Measurements from ENCODE around the gene KIDINS220. TPM values are rescaled to one million over a fixed set of nuclear protein-coding genes. Genes with fewer than 3 reads are reported as not detected.

Gene KIDINS220
- total RNA-seq, 2 donors from 2014 or later = 36.1 to 49.9 TPM

DNA sequence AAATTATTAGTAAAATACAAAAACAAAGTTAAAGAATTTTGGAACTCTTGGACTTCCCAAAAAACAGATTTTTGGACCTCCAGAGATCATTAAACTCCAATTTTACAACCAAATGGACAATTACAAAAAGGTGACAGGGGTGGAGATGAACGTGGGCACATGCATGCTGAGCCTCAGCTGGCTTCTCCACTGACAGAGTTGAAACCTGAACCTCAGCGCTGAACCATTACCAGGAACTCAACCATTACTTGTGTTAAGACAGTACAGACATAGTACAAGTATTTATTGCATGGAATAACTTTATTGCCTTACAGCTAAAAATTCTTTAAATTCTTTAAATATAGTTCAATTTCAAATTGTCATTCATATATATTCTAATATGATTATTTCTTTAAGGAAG is 33.0 kb upstream of the KIDINS220 start:
- no peak overlapping the region for H3K4me3 ChIP-seq
- no peak for DNase-seq (ENCODE audit: low spot score)
- H3K9me3 ChIP-seq = no peaks in the 10 kb centered on the region
- H3K4me1 ChIP-seq = no peaks in the 10 kb centered on the region
- no peak overlapping the region for H3K27ac ChIP-seq
- no peaks in the 10 kb centered on the region for H3K36me3 ChIP-seq
- TF ChIP-seq, protein P1, sequence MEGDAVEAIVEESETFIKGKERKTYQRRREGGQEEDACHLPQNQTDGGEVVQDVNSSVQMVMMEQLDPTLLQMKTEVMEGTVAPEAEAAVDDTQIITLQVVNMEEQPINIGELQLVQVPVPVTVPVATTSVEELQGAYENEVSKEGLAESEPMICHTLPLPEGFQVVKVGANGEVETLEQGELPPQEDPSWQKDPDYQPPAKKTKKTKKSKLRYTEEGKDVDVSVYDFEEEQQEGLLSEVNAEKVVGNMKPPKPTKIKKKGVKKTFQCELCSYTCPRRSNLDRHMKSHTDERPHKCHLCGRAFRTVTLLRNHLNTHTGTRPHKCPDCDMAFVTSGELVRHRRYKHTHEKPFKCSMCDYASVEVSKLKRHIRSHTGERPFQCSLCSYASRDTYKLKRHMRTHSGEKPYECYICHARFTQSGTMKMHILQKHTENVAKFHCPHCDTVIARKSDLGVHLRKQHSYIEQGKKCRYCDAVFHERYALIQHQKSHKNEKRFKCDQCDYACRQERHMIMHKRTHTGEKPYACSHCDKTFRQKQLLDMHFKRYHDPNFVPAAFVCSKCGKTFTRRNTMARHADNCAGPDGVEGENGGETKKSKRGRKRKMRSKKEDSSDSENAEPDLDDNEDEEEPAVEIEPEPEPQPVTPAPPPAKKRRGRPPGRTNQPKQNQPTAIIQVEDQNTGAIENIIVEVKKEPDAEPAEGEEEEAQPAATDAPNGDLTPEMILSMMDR (IDR thresholded peaks at IDR 0.05) = no peak
- no peaks in the 10 kb centered on the region for H3K27me3 ChIP-seq

- no peaks in the 10 kb centered on the region for H3K36me3 ChIP-seq
- H3K4me3 ChIP-seq = no peak overlapping the region
- H3K27me3 ChIP-seq = no peaks in the 10 kb centered on the region
- TF ChIP-seq, protein P1 (IDR thresholded peaks at IDR 0.05) = no peak
- H3K27ac ChIP-seq = no peak overlapping the region
- DNase-seq (ENCODE audit: low spot score) = no peak
- H3K4me1 ChIP-seq = no peaks in the 10 kb centered on the region
- no peaks in the 10 kb centered on the region for H3K9me3 ChIP-seq
Observed at GRCh38 chr2:8867363-8867762, 29.9 kb upstream of the KIDINS220 start.

DNA sequence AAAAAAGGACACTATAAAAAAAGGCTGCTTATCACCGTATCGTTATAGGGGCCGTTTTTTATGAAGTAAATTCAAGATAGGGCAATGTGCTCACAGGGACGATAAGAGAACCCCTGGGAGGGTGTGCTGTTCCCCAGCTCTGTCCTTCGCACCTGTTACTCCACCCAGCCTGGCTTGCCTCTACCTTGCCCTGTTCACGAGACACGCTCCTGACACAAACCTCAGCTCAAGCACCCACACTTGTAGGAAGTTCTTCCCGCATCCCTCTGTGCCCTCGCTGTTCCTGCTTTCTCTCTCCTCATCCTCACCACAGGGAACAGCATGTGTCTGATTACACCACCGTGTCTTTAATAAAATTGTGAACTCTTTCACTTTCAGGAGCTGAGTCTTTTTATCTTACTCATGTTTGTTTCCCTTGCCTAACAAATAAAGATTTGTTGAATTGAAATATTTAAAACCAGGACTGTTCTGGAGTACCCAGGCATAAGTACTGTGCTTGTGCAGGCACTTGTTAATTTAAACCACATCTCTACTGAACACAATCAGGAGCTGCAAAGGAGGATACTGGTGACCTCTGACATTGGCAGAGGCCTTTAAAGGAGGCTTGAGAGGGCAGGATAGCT is 26.0 kb upstream of the KIDINS220 start:
- no peaks in the 10 kb centered on the region for H3K9me3 ChIP-seq

DNA sequence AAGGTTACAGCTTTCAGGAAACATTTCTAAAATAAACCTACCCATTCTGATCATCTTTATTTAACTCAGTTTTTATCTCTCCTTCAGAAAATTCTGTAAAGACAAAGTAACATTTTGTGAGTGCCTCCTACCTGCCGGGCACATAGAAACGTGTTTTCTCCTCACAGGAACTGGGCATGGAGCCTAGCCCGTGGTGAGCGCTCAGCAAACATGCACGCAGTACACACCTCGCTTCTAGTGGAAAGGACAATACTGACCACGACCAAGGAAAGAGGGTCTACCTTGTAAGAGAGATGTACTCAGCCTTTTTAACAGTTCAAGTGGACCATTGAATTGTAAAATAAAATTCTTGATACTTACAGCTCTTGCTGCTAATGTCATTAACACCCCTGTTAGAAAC is 24.8 kb upstream of the KIDINS220 start:
- Histone ChIP-seq H3K27ac (no peak overlapping the region), H3K36me3 (no peaks in the 10 kb centered on the region), H3K27me3 (no peaks in the 10 kb centered on the region), H3K4me3 (no peak overlapping the region), H3K4me1 (no peaks in the 10 kb centered on the region), H3K9me3 (no peaks in the 10 kb centered on the region)
- no peak for DNase-seq (ENCODE audit: low spot score)
- TF ChIP-seq, protein P1 (IDR thresholded peaks at IDR 0.05) = no peak

More for the DNA sequence above, 26.0 kb upstream of the KIDINS220 start:
- Histone ChIP-seq H3K4me3 (no peak overlapping the region), H3K36me3 (no peaks in the 10 kb centered on the region), H3K27ac (no peak overlapping the region), H3K27me3 (no peaks in the 10 kb centered on the region), H3K4me1 (no peaks in the 10 kb centered on the region)
- no peak for DNase-seq (ENCODE audit: low spot score)
- TF ChIP-seq, protein P1 (IDR thresholded peaks at IDR 0.05) = no peak

- TF ChIP-seq, protein P1 (IDR thresholded peaks at IDR 0.05) = no peak
- Histone ChIP-seq H3K4me3 (no peak overlapping the region), H3K27ac (no peak overlapping the region), H3K27me3 (no peaks in the 10 kb centered on the region), H3K9me3 (no peaks in the 10 kb centered on the region), H3K4me1 (no peaks in the 10 kb centered on the region), H3K36me3 (no peaks in the 10 kb centered on the region)
- DNase-seq (ENCODE audit: low spot score) = no peak
Observed at GRCh38 chr2:8861797-8862196, 24.4 kb upstream of the KIDINS220 start.

GRCh38 chr2:8860239-8860638 is 22.8 kb upstream of the KIDINS220 start:
- Histone ChIP-seq H3K4me1 (no peaks in the 10 kb centered on the region), H3K36me3 (no peaks in the 10 kb centered on the region), H3K4me3 (no peak overlapping the region), H3K9me3 (no peaks in the 10 kb centered on the region), H3K27ac (no peak overlapping the region), H3K27me3 (no peaks in the 10 kb centered on the region)
- TF ChIP-seq, protein P1 (IDR thresholded peaks at IDR 0.05) = no peak
- no peak for DNase-seq (ENCODE audit: low spot score)

Data from right atrium auricular region (tissue), 2 donors.